Astrocyte of the cerebellum (primary cell): ENCODE measurements around the gene TUSC2.

ENCODE experiments used
- DNase-seq: peaks from one replicate; pipeline ENCODE4 v3.0.0-alpha.2; 2011; ENCODE audit warnings: low read depth
- H3K4me3 ChIP-seq: 2 replicates; pipeline ENCODE4 v1.5.1; 2011; ENCODE audit warnings: mild to moderate bottlenecking, low read depth, low read length, moderate library complexity
- in situ Hi-C: cut with HindIII; loops from 2 replicates; pipeline ENCODE4 v1.10.0; 2017; ENCODE audit warnings: low sequenced_read_pairs
- TF ChIP-seq, protein P1 (sequence below): IDR thresholded peaks from 2 replicates; pipeline ENCODE4 v1.5.1; 2012; ENCODE audit warnings: low read length, low read depth, moderate library complexity, mild to moderate bottlenecking; ENCODE audit errors: missing control alignments

The TUSC2 gene, protein sequence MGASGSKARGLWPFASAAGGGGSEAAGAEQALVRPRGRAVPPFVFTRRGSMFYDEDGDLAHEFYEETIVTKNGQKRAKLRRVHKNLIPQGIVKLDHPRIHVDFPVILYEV

DNA sequence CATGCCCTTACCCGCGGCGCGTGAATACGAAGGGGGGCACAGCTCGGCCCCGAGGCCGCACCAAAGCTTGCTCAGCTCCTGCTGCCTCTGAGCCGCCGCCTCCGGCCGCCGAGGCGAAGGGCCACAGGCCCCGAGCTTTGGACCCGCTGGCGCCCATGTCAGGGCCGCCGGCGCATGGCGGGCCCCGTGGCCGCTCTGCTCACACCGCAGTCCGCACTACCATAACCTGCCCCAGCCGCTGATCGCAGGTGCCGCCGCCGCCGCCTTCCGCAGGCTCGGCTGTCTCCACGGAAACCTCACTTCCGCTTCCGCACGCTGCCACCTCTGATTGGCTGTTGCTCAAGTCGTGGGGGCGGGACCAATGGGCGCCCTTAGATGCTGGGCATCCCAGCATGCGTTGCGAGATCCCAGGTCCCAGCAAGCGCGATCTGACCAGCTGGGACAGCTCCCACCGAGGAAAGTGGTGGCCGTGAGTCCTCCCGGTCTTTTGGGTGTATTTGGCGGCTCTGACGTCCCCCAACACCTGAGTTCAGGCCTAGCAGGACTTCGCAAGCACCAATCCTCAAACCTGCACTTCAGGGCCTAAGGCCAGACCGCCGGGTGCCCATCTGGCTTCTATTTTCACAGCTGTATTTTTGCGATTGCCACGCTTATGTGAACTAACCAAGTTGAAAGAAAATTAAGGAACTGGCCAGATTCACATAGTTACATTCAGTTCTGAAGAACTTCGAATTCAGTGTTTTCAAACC lies at the start of gene TUSC2:
TSS of gene TUSC2 (minus strand) at position 281 of the 749 bp plus-strand sequence. CDS start at position 157, 124 bp downstream.
- in situ Hi-C loops: no loop called here
- DNase-seq: peak; percentile 91
- H3K4me3 ChIP-seq: peak within 1 kb of the TSS; percentile 88
- TF ChIP-seq, protein P1, sequence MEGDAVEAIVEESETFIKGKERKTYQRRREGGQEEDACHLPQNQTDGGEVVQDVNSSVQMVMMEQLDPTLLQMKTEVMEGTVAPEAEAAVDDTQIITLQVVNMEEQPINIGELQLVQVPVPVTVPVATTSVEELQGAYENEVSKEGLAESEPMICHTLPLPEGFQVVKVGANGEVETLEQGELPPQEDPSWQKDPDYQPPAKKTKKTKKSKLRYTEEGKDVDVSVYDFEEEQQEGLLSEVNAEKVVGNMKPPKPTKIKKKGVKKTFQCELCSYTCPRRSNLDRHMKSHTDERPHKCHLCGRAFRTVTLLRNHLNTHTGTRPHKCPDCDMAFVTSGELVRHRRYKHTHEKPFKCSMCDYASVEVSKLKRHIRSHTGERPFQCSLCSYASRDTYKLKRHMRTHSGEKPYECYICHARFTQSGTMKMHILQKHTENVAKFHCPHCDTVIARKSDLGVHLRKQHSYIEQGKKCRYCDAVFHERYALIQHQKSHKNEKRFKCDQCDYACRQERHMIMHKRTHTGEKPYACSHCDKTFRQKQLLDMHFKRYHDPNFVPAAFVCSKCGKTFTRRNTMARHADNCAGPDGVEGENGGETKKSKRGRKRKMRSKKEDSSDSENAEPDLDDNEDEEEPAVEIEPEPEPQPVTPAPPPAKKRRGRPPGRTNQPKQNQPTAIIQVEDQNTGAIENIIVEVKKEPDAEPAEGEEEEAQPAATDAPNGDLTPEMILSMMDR: no peak

DNA sequence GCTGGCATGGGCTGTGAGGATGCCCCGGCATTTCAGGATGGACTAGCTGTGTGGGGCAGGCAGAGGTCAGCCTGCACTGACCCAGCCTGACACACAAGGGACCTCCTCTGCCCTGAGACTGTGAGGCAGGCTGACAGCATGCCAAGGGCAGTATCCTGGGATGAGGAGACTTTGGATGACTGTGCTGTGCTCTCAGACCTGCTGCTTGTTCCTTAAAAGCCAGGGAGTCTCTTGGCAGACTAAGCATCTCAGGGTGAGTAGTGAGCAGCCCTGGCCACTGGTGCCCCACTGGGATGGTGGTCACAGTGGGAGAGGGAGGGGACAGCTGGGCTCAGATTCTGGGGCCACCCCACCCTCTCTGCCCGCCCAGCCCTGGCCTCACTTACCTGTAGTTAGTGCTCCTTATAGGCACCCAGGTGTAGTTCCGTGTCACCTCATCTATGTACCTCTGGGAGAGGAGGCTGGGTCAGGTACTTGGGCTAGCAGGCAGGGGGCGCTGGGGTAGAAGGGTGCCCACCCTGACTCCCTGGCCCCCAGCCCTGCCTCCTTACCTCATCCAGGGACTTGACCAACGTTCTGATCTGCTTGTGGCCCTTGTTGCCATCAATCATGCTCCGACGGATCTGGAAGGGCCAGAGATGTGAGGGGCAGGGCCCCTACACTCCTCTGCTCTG lies 47.4 kb upstream of the TUSC2 start:
- TF ChIP-seq, protein P1: no peak
- no peak for DNase-seq
- in situ Hi-C loops: no loop called here
- no peak overlapping the region for H3K4me3 ChIP-seq

DNA sequence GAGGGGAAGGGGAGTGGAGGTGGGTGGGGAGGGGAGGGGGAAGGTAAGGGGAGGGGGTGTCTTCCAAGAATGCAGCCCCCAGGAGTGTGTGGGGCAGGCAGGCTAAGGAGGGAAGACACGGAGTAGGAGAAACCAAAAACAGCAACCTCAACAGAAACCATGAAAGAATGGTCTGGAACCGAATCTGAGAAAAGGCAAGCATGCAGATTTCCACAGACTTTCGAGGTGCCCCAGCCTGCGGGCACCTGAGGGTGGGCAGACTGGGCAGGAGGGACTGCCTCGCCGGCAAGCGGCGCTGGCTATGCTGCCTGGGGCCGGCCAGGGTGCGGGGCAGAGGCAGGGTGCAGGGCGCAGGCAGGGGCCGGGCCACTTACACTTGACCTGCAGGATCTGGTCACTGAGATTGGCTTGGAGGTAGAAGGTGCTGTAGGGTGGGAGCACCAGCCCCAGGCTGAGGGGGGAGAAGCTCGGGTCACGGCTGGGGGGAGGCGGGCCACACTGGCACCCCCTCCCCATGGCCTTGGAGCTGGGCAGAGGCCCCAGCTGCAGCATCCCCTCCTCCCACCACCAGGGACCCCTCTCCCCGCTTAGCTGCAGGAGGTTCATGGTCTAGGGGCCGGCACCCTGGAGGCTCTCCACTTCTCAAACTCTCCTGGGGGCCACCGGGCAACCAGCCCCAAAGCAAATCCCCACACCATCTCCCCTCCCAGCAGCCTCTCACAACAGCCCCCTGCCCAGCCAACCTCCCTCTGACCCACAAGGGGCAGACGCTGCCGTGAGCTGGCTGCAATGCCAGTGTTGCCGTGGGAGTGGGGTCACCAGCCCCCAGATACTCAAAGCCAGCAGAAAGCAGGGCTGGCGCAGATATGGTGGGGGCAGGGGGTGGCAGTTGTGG lies 46.6 kb upstream of the TUSC2 start:
- in situ Hi-C loops: no loop called here
- TF ChIP-seq, protein P1: no peak
- DNase-seq: no peak
- no peak overlapping the region for H3K4me3 ChIP-seq

DNA sequence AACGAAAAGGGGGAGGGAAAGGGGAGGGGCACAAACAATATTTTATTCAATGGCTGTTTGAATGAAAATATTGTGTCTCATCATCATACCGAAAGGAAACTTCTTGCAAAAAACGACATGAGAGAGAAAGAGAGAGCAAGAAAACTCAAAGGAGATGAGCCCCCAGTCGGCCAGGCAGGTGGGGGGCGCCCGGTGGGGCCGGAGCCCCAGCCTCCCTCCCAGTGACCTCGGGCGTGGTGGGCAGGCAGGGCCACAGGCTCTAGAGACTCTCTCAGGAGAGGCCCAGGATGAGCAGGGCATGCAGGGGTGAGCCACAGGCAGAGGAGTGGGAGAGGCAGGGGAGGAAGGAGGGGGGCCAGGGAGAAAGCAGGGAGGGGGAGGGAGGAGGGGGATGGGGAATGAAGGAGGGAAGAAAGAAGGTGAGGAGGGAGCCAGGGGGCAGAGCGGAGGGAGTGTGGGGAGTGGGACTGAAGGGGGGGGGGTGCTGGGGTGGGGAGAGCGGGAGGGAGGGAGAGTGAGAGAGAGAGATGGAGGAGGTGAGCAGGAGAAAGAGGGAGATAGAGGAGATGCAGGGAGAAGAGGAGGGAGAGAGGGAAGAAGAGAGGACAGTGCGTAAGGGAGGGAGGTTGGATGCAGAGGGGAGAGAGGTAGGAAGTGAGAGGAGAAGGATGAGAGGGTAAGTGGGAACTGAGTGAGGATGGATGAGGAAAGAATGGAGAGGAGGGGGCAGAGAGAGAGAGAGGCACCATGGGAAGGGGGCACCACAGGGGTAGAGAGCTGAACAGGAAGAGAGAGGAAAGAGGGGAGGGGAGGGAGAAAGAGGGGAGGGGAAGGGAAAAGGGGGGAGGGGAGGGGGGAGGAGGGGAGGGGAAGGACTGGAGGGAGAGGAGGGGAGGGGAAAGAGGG lies 45.4 kb upstream of the TUSC2 start:
- no peak overlapping the region for H3K4me3 ChIP-seq
- in situ Hi-C loops: no loop called here
- no peak for DNase-seq
- TF ChIP-seq, protein P1: no peak

DNA sequence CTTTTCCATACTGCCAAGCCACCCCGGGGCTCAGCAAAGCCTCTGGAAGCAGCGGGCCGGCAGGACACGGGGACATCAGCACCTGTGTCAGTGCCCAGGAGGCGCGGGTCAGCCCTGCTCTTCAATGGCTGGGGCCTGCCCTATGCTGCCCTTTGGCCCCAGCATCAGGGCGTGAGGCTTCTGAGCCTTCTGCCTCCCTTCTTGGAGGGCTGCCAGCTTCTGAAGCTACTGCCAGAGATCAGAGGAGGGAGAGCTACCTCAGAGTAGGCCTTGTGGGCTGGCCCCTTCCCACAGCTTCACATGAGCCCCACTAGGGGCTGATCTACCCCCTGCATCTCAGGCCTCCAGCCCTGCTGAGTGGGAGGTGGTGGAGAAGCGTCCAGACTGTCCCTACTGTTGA lies 44.3 kb upstream of the TUSC2 start:
- DNase-seq: no peak
- no peak overlapping the region for H3K4me3 ChIP-seq
- TF ChIP-seq, protein P1: no peak
- in situ Hi-C loops: no loop called here
